IPS-11a (cell line): Measurements from ENCODE around the gene TMEM235.

Experiments
- H3K4me3 ChIP-seq: one replicate; pipeline ENCODE4 v1.5.1; 2013; ENCODE audit warnings: low read depth, low read length, control low read depth

The TMEM235 gene

DNA sequence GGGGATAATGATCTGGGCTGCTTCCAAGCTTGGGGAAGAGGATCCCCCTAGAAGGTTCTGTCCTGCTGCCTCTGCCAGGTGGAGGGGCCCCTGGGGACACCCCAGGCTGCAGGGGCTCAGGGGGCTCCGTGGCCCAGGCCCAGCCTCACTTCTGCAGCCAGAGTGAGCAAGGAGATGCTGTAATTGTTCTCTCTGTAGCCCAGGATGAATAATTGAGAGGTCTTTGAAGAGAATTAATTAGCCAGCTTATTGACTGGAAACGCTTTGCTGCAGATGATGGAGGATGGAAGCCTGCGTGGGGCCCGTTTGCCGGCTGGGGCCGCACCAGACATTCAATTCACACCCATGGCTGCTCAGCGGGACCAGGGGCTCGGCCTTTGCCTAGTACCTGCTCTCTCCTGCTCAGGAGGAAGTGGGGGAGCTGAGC lies 38.5 kb downstream of the TMEM235 start:
- H3K4me3 ChIP-seq = no peak overlapping the region

DNA sequence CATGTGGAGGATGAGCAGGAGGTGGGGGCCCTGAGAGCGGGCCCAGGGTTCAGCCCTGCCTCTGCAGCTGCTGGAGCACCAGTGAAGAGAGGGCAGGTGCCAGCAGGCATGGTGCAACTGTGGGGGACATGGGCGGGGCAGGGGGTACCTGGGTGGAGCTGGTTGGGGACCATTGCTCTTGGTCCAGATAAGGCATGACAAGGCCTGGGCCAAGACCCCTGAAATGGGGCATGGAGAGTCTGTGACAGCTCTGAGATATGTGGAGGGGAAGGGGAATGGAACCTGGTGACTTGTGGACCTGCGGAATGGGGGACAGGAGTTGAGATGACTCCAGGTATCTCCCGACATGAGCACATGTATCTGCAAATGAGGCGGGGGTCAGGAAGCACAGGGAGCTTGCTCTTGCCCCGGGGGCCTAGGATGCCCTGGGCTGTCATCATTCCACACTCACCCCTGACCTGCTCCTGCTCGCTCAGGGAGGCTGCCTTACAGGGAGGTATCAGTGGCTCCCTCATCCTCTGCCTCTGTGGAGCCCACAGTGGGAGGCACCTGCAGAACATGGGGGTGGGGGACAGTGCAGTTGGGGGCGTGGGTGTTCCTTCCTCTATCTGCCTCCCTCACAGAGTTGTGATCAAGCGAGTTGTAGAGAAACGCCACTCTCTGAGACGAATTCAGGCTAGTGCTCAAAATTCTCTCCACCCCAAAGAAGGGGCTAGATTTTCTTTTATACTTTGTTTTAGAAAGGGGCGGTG lies 40.2 kb downstream of the TMEM235 start:
- no peak overlapping the region for H3K4me3 ChIP-seq

DNA sequence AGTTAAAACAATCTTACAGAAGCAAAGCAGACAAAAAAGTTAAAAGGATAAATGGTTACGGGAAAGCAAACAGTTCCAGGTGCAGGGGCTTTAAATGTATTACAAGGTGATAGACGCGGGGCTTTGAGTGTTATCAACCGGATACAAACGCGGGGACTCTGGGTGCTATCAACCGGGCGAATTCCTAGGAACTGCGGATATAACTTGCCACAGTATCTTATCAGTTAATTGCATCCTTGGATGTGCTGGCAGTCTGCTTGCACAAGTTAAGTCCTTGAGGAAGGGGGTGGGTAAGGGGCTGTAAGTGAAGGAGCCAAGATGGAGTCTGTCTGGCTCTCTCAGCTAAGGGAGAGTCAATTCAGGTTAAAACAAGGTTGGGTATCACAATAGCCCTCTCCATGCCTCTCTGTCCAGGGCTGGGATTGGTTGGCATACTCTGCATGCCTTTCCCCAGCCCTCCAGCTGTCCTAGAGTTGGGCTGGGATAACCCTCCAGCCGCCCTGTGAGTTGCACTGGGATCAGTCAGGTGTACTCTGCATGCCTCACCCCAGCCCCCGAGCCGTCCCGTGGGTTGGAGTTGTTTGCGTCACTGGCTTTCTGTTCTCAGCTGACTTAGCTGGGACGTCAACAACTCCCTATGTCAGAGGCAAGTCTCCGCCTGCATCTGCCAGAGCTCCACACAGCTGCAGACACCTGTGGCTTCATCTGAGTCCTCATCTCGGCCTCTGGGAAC lies 40.9 kb downstream of the TMEM235 start:
- H3K4me3 ChIP-seq = no peak overlapping the region

GRCh38 chr17:78272914-78273258 lies 41.5 kb downstream of the TMEM235 start:
- H3K4me3 ChIP-seq = no peak overlapping the region

DNA sequence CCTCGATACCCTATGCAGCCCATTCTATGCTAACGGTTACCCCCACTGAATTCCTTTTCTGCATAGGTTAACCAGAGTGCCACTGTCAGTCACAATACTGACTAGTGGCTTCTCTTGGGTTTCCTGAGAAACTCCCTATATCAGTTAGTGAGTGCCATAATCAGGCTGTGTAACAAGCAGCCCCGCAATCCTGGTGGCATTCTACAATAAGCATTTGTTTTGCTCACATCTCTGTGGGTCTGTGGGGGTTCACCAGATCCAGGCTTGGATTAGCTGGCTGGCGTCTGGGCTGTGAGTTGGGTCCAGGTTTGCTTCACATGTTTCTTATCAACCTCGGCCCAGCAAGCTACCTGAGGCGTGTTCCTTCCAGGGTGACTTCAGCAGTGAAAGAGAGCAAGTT lies 42.4 kb downstream of the TMEM235 start:
- H3K4me3 ChIP-seq = no peak overlapping the region

GRCh38 chr17:78275355-78275754 lies 43.9 kb downstream of the TMEM235 start:
- H3K4me3 ChIP-seq = no peak overlapping the region

GRCh38 chr17:78276098-78276887 lies 44.9 kb downstream of the TMEM235 start:
- no peak overlapping the region for H3K4me3 ChIP-seq

GRCh38 chr17:78278139-78278741 lies 46.8 kb downstream of the TMEM235 start:
- no peak overlapping the region for H3K4me3 ChIP-seq

- no peak overlapping the region for H3K4me3 ChIP-seq
Observed at GRCh38 chr17:78279360-78279990, 48.0 kb downstream of the TMEM235 start.

DNA sequence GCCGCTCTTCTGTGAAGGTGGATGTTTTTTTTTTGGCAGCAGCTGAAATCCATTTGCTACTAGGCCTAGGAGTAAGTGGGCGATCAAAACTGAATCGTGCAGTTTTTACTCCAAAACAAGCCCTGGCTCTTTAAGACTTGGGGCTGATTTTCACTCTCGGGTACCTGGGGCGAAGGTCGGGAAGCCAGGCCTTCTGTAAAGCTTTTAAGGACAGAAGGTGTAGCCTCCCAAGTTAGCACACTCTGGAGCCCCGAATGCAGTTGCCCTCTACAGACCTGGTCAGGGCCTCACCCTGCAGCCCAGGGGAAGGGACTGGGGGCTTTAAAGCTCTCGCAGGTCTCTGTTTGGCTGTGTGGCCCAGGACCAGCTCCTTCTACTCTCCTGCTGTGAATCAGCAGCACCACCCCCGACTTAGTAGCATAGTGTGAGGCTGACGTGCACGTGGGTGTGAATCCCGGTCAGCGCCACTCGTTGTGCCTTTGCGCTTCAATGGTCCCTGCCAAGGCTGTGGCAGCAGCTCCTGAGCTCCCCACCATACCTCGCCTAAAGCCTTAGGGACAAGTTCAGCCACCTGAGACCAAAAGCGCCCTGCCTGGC lies 49.9 kb downstream of the TMEM235 start:
- H3K4me3 ChIP-seq = no peak overlapping the region

GRCh38 chr17:78284146-78284545 lies 52.7 kb downstream of the TMEM235 start:
- no peak overlapping the region for H3K4me3 ChIP-seq

DNA sequence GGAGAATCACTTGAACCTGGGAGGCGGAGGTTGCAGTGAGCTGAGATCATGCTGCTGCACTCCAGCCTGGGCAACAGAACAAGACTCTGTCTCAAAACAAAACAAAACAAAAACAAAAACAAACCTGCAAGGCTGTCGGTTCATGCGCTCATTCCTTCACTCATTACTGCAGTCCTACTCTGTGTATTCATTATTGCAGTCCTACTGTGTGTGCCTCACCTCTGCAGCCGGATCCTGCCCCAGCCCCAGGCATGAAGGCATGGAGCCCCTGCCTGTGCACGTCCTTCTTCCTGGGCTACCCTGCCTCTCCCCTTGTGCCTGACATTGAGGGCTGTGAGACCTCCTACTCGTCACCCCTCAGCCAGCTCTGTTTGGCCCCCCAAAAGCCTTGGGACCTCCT lies 57.6 kb downstream of the TMEM235 start:
- H3K4me3 ChIP-seq = no peak overlapping the region

- no peak overlapping the region for H3K4me3 ChIP-seq
Observed at GRCh38 chr17:78289802-78290363, 58.5 kb downstream of the TMEM235 start.
